Kidney epithelial cell (primary cell): Measurements from ENCODE around the gene PPP1R13L. TPM values are rescaled to one million over a fixed set of nuclear protein-coding genes. Genes with fewer than 3 reads are reported as not detected.

Experiments used
- DNase-seq: peaks from one replicate; pipeline ENCODE4 v3.0.0-alpha.2; 2010; ENCODE audit warnings: low read depth
- H3K27me3 ChIP-seq: 2 replicates; pipeline ENCODE4 v1.6.0; 2011; ENCODE audit warnings: low read length; ENCODE audit not compliant: control insufficient read depth, insufficient read depth
- H3K36me3 ChIP-seq: 2 replicates; pipeline ENCODE4 v1.5.1; 2011; ENCODE audit warnings: low read length; ENCODE audit not compliant: control insufficient read depth, insufficient read depth
- H3K4me3 ChIP-seq: 2 replicates; pipeline ENCODE4 v1.5.1; 2011; ENCODE audit warnings: low read depth, mild to moderate bottlenecking, control low read depth, low read length
- CTCF ChIP-seq: IDR thresholded peaks from 2 replicates; pipeline ENCODE4 v1.5.1; 2011; ENCODE audit warnings: mild to moderate bottlenecking, moderate library complexity, low read length, control low read depth, inconsistent platforms; ENCODE audit not compliant: insufficient read depth, poor library complexity, severe bottlenecking
- total RNA-seq: library from RNA; depleted of rRNA; stranded (reverse); fragments of >200 nt; gene quantifications from 2 replicates; pipeline ENCODE4 v1.2.3, GENCODE V29; 2015

PPP1R13L gene
- total RNA-seq, 1 donor from 2014 or later: 30.9 TPM

- no peak for TF ChIP-seq CTCF
- no peaks in the 10 kb centered on the region for H3K27me3 ChIP-seq
- no peak overlapping the region for H3K4me3 ChIP-seq
- no peaks in the 10 kb centered on the region for H3K36me3 ChIP-seq
- no peak for DNase-seq
Measured at GRCh38 chr19:45331411-45331810, 73.5 kb downstream of the PPP1R13L start.

Other genes with a start within 250 kb of the PPP1R13L start
- gene NKPD1, start 244.1 kb downstream of the PPP1R13L start, total RNA-seq: 0.07 and 0.46 TPM in 2 replicates
- gene TRAPPC6A, start 226.8 kb downstream of the PPP1R13L start, total RNA-seq: 33.8 and 36.4 TPM in 2 replicates
- 21.9 and 25.0 TPM in 2 replicates for gene BLOC1S3, start 226.3 kb downstream of the PPP1R13L start, total RNA-seq
- gene EXOC3L2, start 159.7 kb downstream of the PPP1R13L start, total RNA-seq: 0.27 TPM in 1 of 2 replicates, not detected in the other
- gene MARK4, start 153.8 kb downstream of the PPP1R13L start, total RNA-seq: 21.8 and 21.9 TPM in 2 replicates
- gene CKM, start 82.2 kb downstream of the PPP1R13L start, total RNA-seq: not detected in 2 replicates
- 8.6 and 8.9 TPM in 2 replicates for gene KLC3, start 64.3 kb downstream of the PPP1R13L start, total RNA-seq
- gene ERCC2, start 34.5 kb downstream of the PPP1R13L start, total RNA-seq: 18.5 and 28.6 TPM in 2 replicates
- gene POLR1G, start 1.6 kb upstream of the PPP1R13L start, total RNA-seq: 18.0 and 24.4 TPM in 2 replicates
- 67.1 and 79.5 TPM in 2 replicates for gene ERCC1, start 18.8 kb upstream of the PPP1R13L start, total RNA-seq
- gene FOSB, start 62.9 kb upstream of the PPP1R13L start, total RNA-seq: 1.6 and 5.3 TPM in 2 replicates
- gene RTN2, start 92.0 kb upstream of the PPP1R13L start, total RNA-seq: 13.4 and 18.5 TPM in 2 replicates
- gene PPM1N, start 93.4 kb upstream of the PPP1R13L start, total RNA-seq: 0.48 TPM in 1 of 2 replicates, not detected in the other
- 228 and 248 TPM in 2 replicates for gene VASP, start 102.4 kb upstream of the PPP1R13L start, total RNA-seq
- gene OPA3, start 179.7 kb upstream of the PPP1R13L start, total RNA-seq: 12.3 and 15.5 TPM in 2 replicates
- 0.07 TPM in 1 of 2 replicates, not detected in the other for gene GPR4, start 197.1 kb upstream of the PPP1R13L start, total RNA-seq
- 30.7 and 33.6 TPM in 2 replicates for gene EML2, start 234.3 kb upstream of the PPP1R13L start, total RNA-seq